Lung (tissue), 12 donors: ENCODE measurements around the gene ENO1. TPM values are rescaled to one million over a fixed set of nuclear protein-coding genes. Genes with fewer than 3 reads are reported as not detected.
A peak's percentile ranks its signal among the peaks of the same experiment; 100 is the strongest.

Experiments used
- ATAC-seq: fragments of 200-7000 bp; cut with Tn5 transposase; one replicate; pipeline ENCODE4 v1.9.1; 2020; ENCODE audit warnings: moderate number of reproducible peaks; ENCODE audit not compliant: insufficient read depth, low FRiP score
- DNase-seq, 3 donors: peaks; one replicate each; pipeline ENCODE4 v3.0.0-alpha.2; 2013 to 2017
- H3K27ac ChIP-seq, 2 donors: one replicate each; pipeline ENCODE4 v1.5.1; 2013; ENCODE audit warnings: mild to moderate bottlenecking in 2 of 2, moderate library complexity in 2 of 2, control low read depth in 1 of 2, inconsistent platforms in 1 of 2, low read depth in 1 of 2, low read length in 1 of 2
- H3K27me3 ChIP-seq, 3 donors: one replicate each; pipeline ENCODE4 v1.5.1; 2013; ENCODE audit warnings: low read length in 2 of 3; ENCODE audit not compliant: control insufficient read depth in 3 of 3, insufficient read depth in 3 of 3
- H3K36me3 ChIP-seq, 4 donors: one replicate each; pipeline ENCODE4 v1.5.1; 2013; ENCODE audit warnings: low read length in 4 of 4, mild to moderate bottlenecking in 1 of 4, moderate library complexity in 1 of 4; ENCODE audit not compliant: control insufficient read depth in 4 of 4, insufficient read depth in 4 of 4
- H3K4me1 ChIP-seq, 5 donors: one replicate each; pipeline ENCODE4 v1.5.1; 2013; ENCODE audit warnings: low read length in 5 of 5, mild to moderate bottlenecking in 2 of 5, moderate library complexity in 1 of 5; ENCODE audit not compliant: control insufficient read depth in 5 of 5, insufficient read depth in 5 of 5
- H3K4me3 ChIP-seq: one replicate; pipeline ENCODE4 v1.5.1; 2013; ENCODE audit warnings: mild to moderate bottlenecking, control low read depth, moderate library complexity
- H3K9ac ChIP-seq, 2 donors: one replicate each; pipeline ENCODE4 v1.5.1; 2013; ENCODE audit warnings: low read length in 2 of 2, control low read depth in 1 of 2; ENCODE audit not compliant: insufficient read depth in 1 of 2
- H3K9me3 ChIP-seq, 4 donors: one replicate each; pipeline ENCODE4 v1.5.1; 2013; ENCODE audit warnings: low read length in 3 of 4, mild to moderate bottlenecking in 1 of 4, moderate library complexity in 1 of 4; ENCODE audit not compliant: control insufficient read depth in 4 of 4, insufficient read depth in 3 of 4
- WGBS, 2 donors: extraction: QIAGEN DNeasy Blood & Tissue Kit; methylation state at CpG; one replicate each; pipeline ENCODE4 v1.1.7; 2013; 5-methylcytosine and 5-hydroxymethylcytosine counted together
- polyA plus RNA-seq, 2 donors: library from polyadenylated mRNA; stranded (reverse); fragments of 200-250 nt; gene quantifications; one replicate each; pipeline ENCODE4 v1.2.1, GENCODE V29; 2013
- total RNA-seq, 2 donors: library from RNA; depleted of rRNA in 1 of 2; stranded (reverse); fragments of >200 nt in 1 of 2; gene quantifications; one replicate each; pipeline ENCODE4 v1.2.1, GENCODE V29; 2014 to 2021
- TF ChIP-seq, protein P1 (sequence below): IDR thresholded peaks from 2 replicates; pipeline ENCODE4 v1.5.1; 2012; ENCODE audit warnings: mild to moderate bottlenecking; ENCODE audit errors: control extremely low read depth, extremely low read depth
- donor health status: control.
- donor health status: control.
- donor health status: Bipolar disorder and iron deficiency.
- donor health status: healthy.
- donor health status: DM: yes; HTN: yes; CAD: no.

The ENO1 gene
- total and polyA plus RNA-seq, 4 donors: 449 to 1,784 (median 959) TPM

GRCh38 chr1:8910914-8911313 is 32.4 kb upstream of the ENO1 start:
- no peak for DNase-seq
- TF ChIP-seq, protein P1, sequence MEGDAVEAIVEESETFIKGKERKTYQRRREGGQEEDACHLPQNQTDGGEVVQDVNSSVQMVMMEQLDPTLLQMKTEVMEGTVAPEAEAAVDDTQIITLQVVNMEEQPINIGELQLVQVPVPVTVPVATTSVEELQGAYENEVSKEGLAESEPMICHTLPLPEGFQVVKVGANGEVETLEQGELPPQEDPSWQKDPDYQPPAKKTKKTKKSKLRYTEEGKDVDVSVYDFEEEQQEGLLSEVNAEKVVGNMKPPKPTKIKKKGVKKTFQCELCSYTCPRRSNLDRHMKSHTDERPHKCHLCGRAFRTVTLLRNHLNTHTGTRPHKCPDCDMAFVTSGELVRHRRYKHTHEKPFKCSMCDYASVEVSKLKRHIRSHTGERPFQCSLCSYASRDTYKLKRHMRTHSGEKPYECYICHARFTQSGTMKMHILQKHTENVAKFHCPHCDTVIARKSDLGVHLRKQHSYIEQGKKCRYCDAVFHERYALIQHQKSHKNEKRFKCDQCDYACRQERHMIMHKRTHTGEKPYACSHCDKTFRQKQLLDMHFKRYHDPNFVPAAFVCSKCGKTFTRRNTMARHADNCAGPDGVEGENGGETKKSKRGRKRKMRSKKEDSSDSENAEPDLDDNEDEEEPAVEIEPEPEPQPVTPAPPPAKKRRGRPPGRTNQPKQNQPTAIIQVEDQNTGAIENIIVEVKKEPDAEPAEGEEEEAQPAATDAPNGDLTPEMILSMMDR: no peak
- Histone ChIP-seq H3K9ac (no peak overlapping the region), H3K27ac (no peak overlapping the region), H3K4me3 (no peak overlapping the region), H3K27me3 (no peaks in the 10 kb centered on the region), H3K36me3 (no peaks in the 10 kb centered on the region), H3K9me3 (peaks cover 0 to 5% (median 0%) of the 10 kb centered on the region in 4 donors), H3K4me1 (peaks cover 0 to 5% (median 0%) of the 10 kb centered on the region in 5 donors)
- 75 to 77% methylated on average over 6 of the region's 6 CpGs for WGBS, 2 donors
- no peak for ATAC-seq

GRCh38 chr1:8910331-8910730 is 31.8 kb upstream of the ENO1 start:
- Histone ChIP-seq H3K4me1 (peaks cover 0 to 5% (median 0%) of the 10 kb centered on the region in 5 donors), H3K27ac (no peak overlapping the region), H3K9ac (no peak overlapping the region), H3K9me3 (peaks cover 0 to 5% (median 0%) of the 10 kb centered on the region in 4 donors), H3K27me3 (no peaks in the 10 kb centered on the region), H3K36me3 (no peaks in the 10 kb centered on the region), H3K4me3 (no peak overlapping the region)
- TF ChIP-seq, protein P1: no peak
- WGBS, 2 donors: 41 to 60% methylated on average over 3 of the region's 3 CpGs
- DNase-seq (no peak), ATAC-seq (no peak)

GRCh38 chr1:8908388-8909151 is 30.1 kb upstream of the ENO1 start:
- H3K36me3 ChIP-seq: no peaks in the 10 kb centered on the region
- peaks cover 0 to 5% (median 0%) of the 10 kb centered on the region in 5 donors for H3K4me1 ChIP-seq
- H3K4me3 ChIP-seq: no peak overlapping the region
- ATAC-seq (no peak), DNase-seq (no peak)
- no peak overlapping the region for H3K27ac ChIP-seq
- TF ChIP-seq, protein P1: no peak
- peaks cover 0 to 5% (median 0%) of the 10 kb centered on the region in 4 donors for H3K9me3 ChIP-seq
- peak overlapping the region in 1 of 2 donors; percentile 23 for H3K9ac ChIP-seq
- WGBS, 2 donors: 37 to 56% methylated on average over 18 of the region's 18 CpGs
- no peaks in the 10 kb centered on the region for H3K27me3 ChIP-seq
